HUES6 (cell line): ENCODE measurements around the gene RPS6KL1.

Experiments
- H3K27ac ChIP-seq: 2 replicates; pipeline ENCODE4 v1.7.0; 2013; ENCODE audit warnings: low read depth, mild to moderate bottlenecking, low read length, inconsistent platforms
- H3K27me3 ChIP-seq: 2 replicates; pipeline ENCODE4 v1.6.1; 2013; ENCODE audit warnings: low read length; ENCODE audit not compliant: control insufficient read depth, insufficient read depth
- H3K36me3 ChIP-seq: 2 replicates; pipeline ENCODE4 v1.6.1; 2013; ENCODE audit warnings: low read length; ENCODE audit not compliant: control insufficient read depth, insufficient read depth
- H3K4me1 ChIP-seq: 2 replicates; pipeline ENCODE4 v1.6.1; 2013; ENCODE audit warnings: low read length; ENCODE audit not compliant: control insufficient read depth, insufficient read depth
- H3K4me3 ChIP-seq: 2 replicates; pipeline ENCODE4 v1.5.1; 2013; ENCODE audit warnings: low read depth, low read length
- H3K9ac ChIP-seq: one replicate; pipeline ENCODE4 v1.6.1; 2013; ENCODE audit warnings: mild to moderate bottlenecking, low read length
- H3K9me3 ChIP-seq: 2 replicates; pipeline ENCODE4 v1.6.1; 2013; ENCODE audit warnings: low read depth, low read length; ENCODE audit not compliant: control insufficient read depth, insufficient read depth

RPS6KL1 gene

DNA sequence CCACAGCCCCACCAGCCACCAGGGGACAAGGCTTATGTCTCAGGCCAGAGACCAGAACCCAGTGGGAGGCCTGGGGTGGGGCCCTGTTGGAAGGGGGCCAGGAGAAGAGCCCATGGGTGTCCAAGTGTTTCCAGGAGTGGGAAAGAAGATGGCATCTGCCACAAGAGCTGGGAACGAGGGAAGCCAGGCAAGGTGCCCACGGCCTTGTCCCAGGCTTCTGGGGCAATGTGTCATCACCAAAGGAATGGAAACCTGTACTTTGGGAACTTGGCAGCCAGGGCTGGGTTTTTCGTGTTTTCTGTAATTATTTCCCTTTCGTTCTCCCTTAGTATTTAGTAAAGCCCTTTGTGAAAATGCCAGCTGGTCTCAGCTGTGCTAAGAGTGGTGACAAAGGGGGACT is 37.7 kb upstream of the RPS6KL1 start:
- H3K4me1 ChIP-seq = peaks cover 10% of the 10 kb centered on the region; the same call in 1 of the 2 replicates
- no peak overlapping the region for H3K27ac ChIP-seq
- H3K4me3 ChIP-seq = no peak overlapping the region

GRCh38 chr14:74959596-74960180 is 36.6 kb upstream of the RPS6KL1 start:
- no peak overlapping the region for H3K27ac ChIP-seq
- peaks cover 14% of the 10 kb centered on the region; the same call in 1 of the 2 replicates for H3K4me1 ChIP-seq
- H3K36me3 ChIP-seq = no peaks in the 10 kb centered on the region
- no peak overlapping the region for H3K9ac ChIP-seq
- H3K9me3 ChIP-seq = no peaks in the 10 kb centered on the region
- H3K27me3 ChIP-seq = peaks cover 13% of the 10 kb centered on the region
- H3K4me3 ChIP-seq = no peak overlapping the region

More for the DNA sequence above, 37.7 kb upstream of the RPS6KL1 start:
- H3K9me3 ChIP-seq = no peaks in the 10 kb centered on the region
- H3K36me3 ChIP-seq = no peaks in the 10 kb centered on the region
- H3K27me3 ChIP-seq = peaks cover 9% of the 10 kb centered on the region
- H3K9ac ChIP-seq = no peak overlapping the region

DNA sequence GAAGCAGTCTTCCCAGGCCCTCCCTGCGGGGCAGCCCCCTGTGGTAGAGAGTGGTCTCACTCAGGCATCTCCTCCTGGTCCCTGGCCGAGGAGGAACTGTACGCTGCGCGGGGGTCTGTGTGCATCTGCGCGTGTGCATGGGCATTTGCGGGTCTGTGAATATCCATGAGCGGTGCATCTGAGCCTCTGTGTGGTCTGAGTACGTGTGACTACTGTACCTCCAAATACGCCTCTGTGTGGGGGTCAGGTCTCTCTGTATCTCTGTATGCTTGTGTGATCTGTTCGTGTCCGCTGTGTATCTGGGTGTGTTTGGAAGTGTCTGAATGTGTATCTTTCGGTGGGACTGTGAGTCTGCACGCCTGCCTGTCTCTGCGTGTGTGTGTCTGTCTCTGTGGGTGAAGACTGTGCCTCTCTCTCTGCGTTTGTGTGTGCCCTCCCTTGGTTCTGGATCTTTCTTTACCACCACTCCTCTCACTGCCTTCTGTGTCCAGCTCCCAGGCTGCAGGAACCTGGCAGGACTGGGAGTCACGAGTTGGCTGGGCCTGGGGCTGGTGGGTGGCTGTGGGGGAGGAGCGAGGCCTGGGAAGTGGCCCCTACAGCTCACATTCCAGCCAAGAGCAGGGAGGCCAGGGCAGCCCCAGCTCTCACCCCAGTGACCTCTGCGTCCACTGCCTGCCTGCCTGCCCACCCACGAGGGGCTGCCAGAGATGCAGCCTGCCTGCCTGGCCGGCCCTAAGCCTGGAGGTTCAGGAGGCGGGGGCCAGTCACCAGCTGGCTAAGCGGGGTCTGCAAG is 33.4 kb upstream of the RPS6KL1 start:
- Histone ChIP-seq H3K9ac (peak overlapping the region; percentile 8), H3K4me3 (peak overlapping the region; percentile 70; the same call in 1 of the 2 replicates), H3K4me1 (peaks cover 28% of the 10 kb centered on the region), H3K36me3 (no peaks in the 10 kb centered on the region), H3K9me3 (no peaks in the 10 kb centered on the region), H3K27ac (no peak overlapping the region), H3K27me3 (peaks cover 13% of the 10 kb centered on the region)

GRCh38 chr14:74956027-74956279 is 32.9 kb upstream of the RPS6KL1 start:
- no peaks in the 10 kb centered on the region for H3K9me3 ChIP-seq
- H3K27me3 ChIP-seq = peaks cover 13% of the 10 kb centered on the region
- H3K4me1 ChIP-seq = peaks cover 33% of the 10 kb centered on the region
- peak overlapping the region; percentile 8 for H3K9ac ChIP-seq
- H3K27ac ChIP-seq = no peak overlapping the region
- H3K4me3 ChIP-seq = peak overlapping the region; percentile 70
- no peaks in the 10 kb centered on the region for H3K36me3 ChIP-seq

GRCh38 chr14:74955229-74956026 is 32.4 kb upstream of the RPS6KL1 start, which contains the start of gene PGF:
TSS of gene PGF (minus strand) at chr14:74955597. CDS start at chr14:74955242, 355 bp downstream.
- Histone ChIP-seq H3K4me3 (peak within 1 kb of the TSS; percentile 70), H3K9ac (peak within 1 kb of the TSS; percentile 64)

GRCh38 chr14:74954947-74955228 is 31.8 kb upstream of the RPS6KL1 start:
- peaks cover 13% of the 10 kb centered on the region for H3K27me3 ChIP-seq
- H3K4me3 ChIP-seq = peak overlapping the region; percentile 70
- H3K36me3 ChIP-seq = no peaks in the 10 kb centered on the region
- peak overlapping the region; percentile 64 for H3K9ac ChIP-seq
- no peaks in the 10 kb centered on the region for H3K9me3 ChIP-seq
- H3K27ac ChIP-seq = no peak overlapping the region
- H3K4me1 ChIP-seq = peaks cover 37% of the 10 kb centered on the region

More at GRCh38 chr14:74955229-74956026, 32.4 kb upstream of the RPS6KL1 start, which contains the start of gene PGF:
- H3K9me3 ChIP-seq = no peaks in the 10 kb centered on the region
- H3K27ac ChIP-seq = no peak within 1 kb of the TSS
- peaks cover 13% of the 10 kb centered on the region for H3K27me3 ChIP-seq
- no peaks in the 10 kb centered on the region for H3K36me3 ChIP-seq
- peaks cover 37% of the 10 kb centered on the region for H3K4me1 ChIP-seq

DNA sequence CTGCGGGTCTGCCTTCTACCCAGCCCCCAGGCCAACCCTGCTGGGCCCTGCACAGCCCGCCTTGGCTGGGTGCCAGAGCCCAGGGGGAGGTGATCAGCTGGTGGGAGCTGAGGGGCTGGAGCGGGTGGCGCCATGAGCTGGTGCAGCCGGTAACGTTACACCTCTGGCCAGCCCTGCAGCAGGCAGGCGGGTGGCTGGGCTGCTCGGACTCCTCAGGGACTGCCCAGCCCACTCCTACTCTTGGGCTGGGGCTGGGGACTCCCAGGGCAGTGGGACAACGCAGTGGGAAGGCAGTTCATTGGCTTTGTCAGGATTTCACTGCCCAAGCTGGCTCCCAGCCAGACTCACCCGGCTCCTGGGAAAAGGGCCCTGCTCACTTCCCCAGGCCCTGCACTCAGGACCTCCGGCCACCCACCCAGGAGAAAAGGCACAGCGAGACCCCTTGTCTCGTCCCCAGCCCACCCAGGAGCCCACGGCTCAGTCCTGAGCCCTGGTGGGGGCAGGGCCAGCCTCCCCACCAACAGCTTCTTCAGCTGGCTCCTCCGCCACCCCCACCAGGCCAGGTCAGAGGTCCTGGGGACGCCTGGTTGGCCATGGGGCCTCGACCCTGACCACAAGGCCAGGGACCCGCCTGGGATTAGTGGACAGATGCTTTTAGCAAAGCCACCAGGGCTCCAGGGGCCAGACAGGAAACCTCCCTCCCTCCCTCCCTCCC is 31.3 kb upstream of the RPS6KL1 start:
- Histone ChIP-seq H3K36me3 (no peaks in the 10 kb centered on the region), H3K4me1 (peaks cover 37% of the 10 kb centered on the region), H3K9me3 (no peaks in the 10 kb centered on the region), H3K9ac (peak overlapping the region; percentile 43), H3K27ac (no peak overlapping the region), H3K4me3 (peak overlapping the region; percentile 70), H3K27me3 (peaks cover 13% of the 10 kb centered on the region)

DNA sequence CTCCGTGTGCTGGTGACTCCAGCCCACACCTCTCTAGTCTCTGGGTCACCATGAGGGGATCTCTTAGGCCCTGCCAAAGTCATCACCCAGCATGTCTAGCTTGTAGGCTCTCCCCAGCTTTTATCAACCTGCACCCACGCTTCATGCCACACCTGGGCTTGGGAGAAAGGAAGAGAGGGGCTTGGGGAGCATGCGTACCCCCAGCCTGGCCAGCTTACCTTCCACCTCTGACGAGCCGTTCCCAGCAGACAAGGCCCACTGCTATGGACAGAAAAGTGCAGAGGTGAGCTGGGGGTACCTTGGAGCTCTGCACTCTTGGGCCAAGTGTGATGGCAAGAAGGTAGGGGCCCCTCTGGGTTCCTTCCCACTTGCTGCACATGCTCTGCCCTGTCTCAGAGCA is 30.6 kb upstream of the RPS6KL1 start:
- Histone ChIP-seq H3K9ac (peak overlapping the region; percentile 43), H3K4me3 (peak overlapping the region; percentile 70; the same call in 1 of the 2 replicates), H3K27me3 (peaks cover 13% of the 10 kb centered on the region), H3K27ac (no peak overlapping the region), H3K4me1 (peaks cover 37% of the 10 kb centered on the region), H3K36me3 (peaks cover 6% of the 10 kb centered on the region; the same call in 1 of the 2 replicates), H3K9me3 (no peaks in the 10 kb centered on the region)

DNA sequence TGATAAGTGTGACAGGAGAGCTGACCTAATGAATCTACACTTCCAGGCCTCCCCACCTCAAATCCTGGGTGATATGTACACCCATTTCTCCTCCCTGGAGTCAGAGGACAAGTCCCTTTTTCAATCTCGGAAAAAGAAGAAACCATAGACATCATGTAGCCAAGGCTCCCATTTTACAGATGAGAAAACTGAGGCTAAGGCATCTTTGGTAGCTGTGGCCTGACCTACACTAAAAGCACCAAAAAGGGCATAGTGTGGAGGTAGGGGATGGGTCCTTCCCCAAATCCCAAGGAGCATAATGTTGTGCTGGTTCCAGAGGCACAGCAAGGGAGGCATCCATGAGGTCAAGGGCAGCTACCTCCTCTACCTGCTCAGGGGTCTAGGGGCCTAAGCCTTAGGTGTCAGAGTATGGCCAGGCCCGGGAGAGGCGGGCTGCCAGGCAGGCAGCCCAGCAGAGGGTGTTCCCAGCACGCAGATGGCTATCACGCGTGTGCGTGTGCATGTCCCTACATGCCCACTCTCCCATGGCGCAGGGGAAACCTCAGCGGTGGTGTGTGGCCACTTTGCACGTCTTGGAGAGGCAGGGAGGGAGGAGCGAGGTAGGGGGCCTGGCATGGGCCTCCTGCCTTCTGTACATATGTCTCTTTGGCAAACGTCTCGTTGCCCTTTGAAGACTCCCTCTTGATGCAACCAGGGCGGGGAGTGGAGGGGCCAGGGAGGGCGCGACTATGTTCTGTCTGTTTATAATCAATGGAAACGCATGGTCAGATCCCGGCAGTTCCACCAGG is 29.8 kb upstream of the RPS6KL1 start:
- peaks cover 13% of the 10 kb centered on the region for H3K27me3 ChIP-seq
- H3K27ac ChIP-seq = no peak overlapping the region
- no peak overlapping the region for H3K4me3 ChIP-seq
- no peaks in the 10 kb centered on the region for H3K9me3 ChIP-seq
- peaks cover 6% of the 10 kb centered on the region; the same call in 1 of the 2 replicates for H3K36me3 ChIP-seq
- H3K9ac ChIP-seq = no peak overlapping the region
- H3K4me1 ChIP-seq = peaks cover 37% of the 10 kb centered on the region

DNA sequence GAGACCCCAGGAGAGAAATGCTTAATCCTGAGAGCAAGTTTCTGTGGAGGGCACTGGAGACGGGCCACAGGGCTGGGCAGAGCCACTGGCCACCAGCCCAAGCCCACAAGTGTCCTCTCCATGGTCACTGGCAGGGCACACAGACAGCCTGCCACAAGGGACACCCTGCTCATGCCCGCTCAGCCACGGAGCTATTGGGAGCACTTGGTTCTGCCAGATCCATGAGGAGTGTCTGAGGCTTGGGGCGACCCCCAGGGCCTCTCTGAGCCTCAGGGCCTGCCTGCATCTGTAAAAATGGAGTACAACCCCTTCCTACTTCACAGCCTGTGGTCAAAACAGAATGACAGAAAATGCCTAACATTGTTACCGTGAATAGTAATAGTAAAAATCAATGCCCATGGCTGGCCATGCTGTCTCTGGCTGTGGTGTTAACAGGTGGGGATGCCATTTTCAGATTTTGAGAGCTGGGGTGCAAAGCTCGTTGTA is 29.2 kb upstream of the RPS6KL1 start:
- peaks cover 37% of the 10 kb centered on the region for H3K4me1 ChIP-seq
- no peaks in the 10 kb centered on the region for H3K9me3 ChIP-seq
- no peak overlapping the region for H3K9ac ChIP-seq
- peaks cover 13% of the 10 kb centered on the region for H3K27me3 ChIP-seq
- 0 out of 2 replicates have a peak overlapping the region, but pooled peaks have one; percentile 36 for H3K27ac ChIP-seq
- peaks cover 6% of the 10 kb centered on the region; the same call in 1 of the 2 replicates for H3K36me3 ChIP-seq
- no peak overlapping the region for H3K4me3 ChIP-seq
